ELR (cell line): ENCODE results near the gene NPLOC4.
A peak's percentile ranks its signal among the peaks of the same experiment; 100 is the strongest.
"Not testable (repeated sequence)": the region's sequence is repeated elsewhere in the genome, so short reads cannot be mapped to it uniquely, and the experiment has no call there.

ENCODE experiments used
- DNase-seq: peaks from one replicate; pipeline ENCODE4 v3.0.0-alpha.2; 2015; ENCODE audit warnings: low read depth

NPLOC4 gene

DNA sequence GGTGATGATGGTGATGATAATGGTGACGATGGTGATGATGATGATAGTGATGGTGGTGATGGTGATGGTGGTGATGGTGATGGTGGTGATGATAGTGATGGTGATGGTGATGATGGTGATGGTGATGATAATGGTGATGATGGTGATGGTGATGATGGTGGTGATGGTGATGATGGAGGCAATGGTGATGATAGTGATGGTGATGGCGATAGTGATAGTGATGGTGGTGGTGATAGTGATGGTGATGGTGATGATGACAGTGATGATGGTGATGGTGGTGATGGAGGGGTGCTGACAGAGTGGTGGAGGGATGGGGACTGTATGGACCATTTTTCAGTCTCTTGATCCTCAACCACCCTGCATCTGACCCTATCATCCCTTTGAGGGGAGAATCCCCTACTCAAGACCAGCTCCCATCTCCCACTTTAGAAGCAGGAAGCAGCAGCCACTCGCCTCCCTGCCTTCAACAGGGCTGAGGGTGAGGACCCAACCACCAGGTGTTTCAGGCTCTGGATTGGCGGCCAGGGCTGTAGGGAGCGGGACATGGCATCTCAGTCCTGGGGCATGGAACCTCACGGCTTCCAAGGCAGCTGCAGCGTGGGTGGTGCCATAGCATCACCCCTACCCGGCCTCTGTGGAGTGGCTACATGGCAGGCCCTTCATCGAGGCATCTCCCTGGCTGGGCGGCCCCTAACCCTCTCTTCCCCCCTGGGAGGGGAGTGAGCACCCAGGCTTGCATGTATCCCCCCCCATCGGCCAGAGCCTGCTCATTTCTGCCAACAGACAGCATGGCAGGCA lies 104.2 kb downstream of the NPLOC4 start:
- DNase-seq: no peak

DNA sequence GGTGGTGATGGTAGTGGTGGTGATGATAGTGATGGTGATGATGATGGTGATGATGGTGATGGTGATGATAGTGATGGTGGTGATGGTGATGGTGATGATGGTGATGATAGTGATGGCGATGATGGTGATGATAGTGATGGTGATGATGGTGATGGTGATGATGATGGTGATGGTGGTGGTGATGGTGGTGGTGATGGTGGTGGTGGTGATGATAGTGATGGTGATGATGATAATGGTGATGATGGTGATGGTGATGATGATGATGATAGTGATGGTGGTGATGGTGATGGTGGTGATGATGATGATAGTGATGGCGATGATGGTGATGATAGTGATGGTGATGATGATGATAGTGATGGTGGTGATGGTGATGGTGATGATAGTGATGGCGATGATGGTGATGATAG lies 104.9 kb downstream of the NPLOC4 start:
- DNase-seq: not testable (repeated sequence)

DNA sequence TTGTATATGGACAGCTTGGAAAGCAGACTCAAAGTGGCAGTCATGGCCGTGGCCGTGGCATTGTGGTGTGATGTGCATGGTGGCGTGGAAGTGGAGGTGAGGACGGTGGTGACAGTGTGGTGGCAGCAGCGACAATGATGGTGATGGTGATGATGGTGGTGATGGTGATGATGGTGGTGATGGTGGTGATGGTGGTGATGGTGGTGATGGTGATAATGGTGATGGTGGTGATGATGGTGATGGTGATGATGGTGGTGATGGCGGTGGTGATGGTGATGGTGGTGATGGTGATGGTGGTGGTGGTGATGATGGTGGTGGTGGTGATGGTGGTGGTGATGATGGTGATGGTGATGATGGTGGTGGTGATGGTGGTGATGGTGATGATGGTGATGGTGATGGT lies 105.9 kb downstream of the NPLOC4 start:
- not testable (repeated sequence) for DNase-seq

DNA sequence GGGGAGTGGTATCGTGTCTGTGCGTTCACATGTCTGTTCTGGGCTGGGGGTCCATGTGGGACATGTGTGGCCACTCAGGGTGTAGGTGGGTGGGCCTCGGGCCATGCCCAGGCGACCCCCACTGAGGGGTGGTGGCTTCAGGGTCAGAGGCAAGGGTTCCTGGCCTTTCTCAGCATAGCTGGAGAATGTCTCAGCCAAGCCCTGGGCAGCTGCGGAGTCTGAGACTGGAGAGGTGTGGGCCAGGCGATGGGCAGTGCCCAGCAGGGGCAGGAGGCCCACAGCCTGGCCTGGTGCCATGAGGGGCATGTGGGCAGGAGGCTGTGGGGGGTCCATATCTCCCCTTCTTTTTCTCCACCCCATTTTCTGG lies 107.5 kb downstream of the NPLOC4 start:
- DNase-seq: no peak

DNA sequence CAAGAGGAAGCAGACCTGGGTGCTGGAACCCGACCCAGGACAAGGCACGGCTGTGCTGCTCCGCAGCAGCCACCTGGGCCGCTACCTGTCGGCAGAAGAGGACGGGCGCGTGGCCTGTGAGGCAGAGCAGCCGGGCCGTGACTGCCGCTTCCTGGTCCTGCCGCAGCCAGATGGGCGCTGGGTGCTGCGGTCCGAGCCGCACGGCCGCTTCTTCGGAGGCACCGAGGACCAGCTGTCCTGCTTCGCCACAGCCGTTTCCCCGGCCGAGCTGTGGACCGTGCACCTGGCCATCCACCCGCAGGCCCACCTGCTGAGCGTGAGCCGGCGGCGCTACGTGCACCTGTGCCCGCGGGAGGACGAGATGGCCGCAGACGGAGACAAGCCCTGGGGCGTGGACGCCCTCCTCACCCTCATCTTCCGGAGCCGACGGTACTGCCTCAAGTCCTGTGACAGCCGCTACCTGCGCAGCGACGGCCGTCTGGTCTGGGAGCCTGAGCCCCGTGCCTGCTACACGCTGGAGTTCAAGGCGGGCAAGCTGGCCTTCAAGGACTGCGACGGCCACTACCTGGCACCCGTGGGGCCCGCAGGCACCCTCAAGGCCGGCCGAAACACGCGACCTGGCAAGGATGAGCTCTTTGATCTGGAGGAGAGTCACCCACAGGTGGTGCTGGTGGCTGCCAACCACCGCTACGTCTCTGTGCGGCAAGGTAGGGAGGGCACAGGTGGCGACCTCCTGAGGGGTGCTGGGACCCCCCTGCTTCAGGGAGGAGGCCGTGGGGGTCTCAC lies 108.1 kb downstream of the NPLOC4 start:
- no peak for DNase-seq

DNA sequence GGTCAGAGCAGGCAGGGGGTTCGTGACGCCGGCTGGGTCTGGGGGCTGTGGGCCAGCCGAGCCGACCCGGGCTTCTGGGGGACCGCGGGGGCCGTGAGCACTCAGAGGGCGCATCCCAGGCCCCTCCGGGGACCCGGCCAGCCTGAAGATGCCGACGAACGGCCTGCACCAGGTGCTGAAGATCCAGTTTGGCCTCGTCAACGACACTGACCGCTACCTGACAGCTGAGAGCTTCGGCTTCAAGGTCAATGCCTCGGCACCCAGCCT lies 108.6 kb downstream of the NPLOC4 start:
- no peak for DNase-seq

DNA sequence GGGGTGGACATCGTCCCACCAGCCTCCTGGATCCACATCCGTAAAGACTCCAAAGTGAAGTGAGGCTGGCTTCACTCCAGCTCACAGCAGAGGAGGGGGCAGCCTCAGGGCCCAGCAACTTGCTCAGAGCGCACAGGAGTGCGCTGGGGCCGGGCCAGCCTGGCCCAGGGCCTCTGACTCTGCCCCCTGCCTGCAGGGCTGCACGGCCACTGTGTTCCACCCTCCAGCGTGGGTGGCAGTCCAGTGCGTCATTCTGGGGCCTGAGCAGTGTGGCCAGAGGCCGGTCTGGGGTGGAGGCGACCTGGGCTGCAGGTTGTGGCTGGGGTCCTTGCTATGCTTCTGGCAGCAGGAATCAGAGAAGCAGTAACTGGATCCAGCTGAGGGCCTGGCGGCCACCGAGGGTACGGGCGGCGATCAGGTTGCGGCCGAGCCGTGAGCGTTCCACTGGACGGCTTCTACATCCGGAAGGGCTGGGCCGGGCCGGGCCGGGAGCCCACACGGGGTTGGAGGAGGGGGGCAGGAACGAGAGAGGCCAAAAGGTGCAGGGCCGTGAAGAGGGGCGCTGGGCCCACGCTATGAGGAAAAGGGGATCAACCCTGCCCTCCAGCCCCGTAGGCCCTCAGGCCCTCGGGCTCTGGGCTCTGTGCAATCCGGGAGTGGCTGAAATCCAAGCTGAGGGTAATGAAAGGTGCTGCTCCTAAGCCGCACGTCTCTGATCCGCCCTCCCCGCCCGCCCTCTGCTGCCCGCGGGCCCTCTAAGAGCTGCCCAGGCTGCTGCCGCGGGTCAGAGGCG lies 109.1 kb downstream of the NPLOC4 start, which contains the start of gene FSCN2:
FSCN2 (plus strand) TSS at position 787 of the 793 bp plus-strand sequence. CDS start 155 bp downstream, outside the sequence.
- peak; percentile 57 for DNase-seq

DNA sequence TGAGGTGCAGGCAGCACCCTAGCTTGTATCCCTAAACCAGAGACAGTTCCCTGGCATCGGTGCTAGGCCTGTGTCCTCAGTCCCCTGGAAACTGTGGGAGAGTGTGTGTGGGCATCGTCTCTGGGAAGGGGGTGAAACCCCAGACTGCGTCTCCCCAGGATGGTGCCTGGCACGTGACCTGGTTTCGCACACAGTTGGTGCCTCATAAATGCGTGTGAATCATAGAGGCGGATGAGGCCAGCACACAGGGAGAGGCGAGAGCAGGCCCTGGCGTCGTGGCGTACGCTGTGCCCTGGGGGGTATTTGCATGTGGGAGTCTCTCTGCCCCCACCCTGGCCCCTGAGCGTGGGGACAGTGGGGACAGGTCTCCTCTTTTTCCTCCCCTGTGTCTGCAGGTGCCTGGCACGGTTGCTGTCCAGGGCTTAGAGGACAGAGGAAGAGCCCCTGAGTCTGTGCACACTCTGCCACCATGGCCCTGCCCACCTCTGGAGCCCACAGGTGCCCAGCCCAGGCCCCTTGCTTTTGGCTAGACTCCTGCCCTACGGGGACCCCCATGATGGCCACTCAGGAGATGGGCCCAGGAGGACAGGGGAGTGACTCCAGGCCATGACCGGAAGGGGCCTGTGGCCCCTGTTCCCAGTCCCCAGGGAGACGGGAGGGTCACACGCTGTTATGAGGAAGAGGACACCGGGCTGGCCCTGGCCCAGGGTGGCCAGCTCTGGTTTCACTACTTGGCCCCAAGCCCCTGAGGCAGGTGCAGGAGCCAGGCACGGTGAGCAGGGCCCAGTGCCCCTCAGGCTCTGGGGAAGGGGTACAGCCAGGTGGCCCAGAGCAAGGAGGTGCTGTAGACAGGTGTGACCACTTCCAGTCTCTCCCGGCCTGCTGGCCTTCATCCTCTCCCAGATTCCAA lies 110.0 kb downstream of the NPLOC4 start:
- DNase-seq: no peak

DNA sequence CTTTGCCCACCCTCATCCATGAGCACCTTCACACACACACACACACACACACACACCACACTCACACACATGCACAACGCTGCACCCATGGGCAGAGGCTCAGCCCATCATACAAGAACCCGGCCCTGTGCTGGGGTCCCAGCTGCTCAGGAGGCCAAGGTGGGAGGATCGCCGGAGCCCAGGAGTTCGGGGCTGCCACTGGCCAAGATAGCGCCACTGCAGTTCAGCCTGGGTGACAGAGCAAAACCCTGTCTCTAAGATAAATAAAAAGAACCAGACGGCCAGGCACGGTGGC lies 112.1 kb downstream of the NPLOC4 start:
- DNase-seq: no peak

DNA sequence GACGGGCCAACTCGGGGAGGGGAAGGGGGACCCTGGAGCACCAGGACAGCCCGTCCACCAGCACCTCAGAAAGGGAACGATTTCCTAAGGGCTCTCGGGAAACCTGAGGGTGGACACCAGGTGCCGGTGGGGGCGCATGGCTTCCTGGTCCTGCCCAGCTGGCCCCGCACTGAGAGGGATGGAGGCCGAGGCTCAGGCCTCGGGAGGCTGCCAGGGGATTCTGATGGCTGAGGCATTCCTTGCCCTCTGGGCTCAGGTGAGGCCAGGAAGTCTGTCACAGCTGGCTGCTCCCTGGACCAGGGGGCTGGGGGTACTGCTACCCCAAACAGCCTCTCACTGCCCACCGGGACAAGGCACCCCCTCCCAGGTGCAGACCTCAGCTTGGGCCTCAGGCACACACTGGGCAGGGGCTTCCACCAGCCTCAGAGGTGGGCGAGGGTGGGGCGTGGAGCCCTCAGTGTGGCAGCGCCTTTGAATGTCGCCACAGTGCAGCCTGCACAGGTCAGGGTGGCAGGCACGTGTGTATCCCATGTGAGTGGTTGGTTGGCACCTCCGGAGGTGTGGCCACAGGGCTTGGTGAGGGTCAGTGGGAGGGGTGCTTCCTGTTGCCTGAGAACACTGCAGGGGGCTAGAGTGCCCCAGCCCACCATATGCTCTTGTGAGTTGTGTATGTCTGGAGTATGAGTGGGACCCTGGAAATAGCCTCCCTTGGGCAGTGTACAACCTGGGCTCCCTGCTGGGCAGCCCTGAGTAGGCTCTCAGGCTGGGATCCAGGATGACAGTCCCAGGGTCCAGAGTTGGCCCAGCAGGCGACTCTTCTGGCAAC lies 112.7 kb downstream of the NPLOC4 start:
- no peak for DNase-seq

DNA sequence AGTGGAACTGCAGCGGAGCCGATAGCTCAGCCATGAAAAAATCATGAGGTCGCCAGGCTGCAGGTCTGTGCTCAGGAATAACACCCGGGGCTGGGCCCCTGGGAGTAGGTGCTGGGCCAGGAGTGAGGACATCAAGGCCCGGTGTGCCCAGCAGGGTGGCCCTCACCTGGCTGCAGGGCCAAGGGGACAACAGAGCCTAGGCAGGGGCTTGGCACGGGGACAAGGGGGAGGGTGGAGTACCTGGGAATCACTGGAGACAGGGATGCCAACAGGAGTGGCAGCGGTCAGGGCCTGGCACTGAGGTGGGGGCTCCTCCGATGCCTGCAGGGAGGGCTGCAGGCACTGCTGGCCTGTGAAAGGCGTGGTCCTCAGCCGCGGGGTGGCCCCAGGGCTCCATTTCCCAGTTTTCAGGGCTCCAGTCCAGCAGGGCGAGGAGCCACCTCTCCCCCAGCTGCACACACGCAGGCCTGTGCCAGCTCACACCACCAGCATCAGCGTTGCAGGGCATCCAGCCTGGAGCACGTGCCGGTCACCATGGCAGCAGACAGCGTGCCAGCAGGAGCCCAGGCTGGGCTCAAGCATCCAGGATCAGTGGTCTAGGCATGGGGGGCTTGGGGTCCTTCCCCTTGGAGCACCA lies 113.4 kb downstream of the NPLOC4 start:
- no peak for DNase-seq

DNA sequence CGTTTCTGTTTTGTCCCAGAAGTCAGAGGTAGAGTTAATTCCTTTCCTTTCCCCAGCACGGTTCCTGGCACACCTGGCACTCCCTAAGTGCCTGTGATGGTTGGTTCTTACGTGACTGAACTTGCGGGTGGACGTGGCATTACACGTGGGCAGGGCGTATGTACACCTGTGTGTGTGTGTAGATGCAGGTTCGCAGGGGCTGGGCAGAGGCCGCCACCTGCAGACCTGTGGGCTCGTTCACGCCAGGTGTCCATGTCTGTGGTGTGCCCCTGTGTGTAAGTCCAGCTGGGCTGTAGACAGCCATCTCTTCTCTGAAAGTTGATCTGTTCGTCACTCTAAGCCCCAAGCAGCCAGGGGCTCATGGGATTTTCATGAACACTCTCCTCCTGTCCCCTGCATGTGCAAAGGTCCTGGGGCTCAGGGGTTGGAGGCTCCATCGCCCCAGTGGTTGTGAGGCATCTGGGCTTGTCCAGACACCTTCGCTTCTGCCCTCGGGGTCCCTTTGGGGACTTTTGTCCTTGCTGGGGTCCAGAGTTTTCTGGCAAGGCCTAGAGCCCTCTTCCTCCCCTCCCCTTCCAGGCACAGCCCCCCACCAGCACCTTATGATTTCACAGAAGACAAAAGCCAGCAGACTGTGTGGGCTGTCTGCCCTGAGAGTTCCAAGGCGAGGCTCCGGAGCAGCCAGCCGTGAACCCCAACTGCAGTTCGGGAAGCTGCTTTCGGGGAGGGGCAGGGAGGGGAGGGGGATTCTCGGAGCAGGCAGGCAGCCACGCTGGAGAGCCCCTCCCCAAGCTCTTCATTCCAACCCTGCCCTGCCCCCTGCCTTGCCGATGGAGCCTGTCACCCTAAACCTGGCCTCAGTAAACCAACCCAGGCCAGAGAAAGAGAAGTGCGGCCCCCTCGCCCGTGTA lies 114.2 kb downstream of the NPLOC4 start:
- DNase-seq: peak; percentile 41

DNA sequence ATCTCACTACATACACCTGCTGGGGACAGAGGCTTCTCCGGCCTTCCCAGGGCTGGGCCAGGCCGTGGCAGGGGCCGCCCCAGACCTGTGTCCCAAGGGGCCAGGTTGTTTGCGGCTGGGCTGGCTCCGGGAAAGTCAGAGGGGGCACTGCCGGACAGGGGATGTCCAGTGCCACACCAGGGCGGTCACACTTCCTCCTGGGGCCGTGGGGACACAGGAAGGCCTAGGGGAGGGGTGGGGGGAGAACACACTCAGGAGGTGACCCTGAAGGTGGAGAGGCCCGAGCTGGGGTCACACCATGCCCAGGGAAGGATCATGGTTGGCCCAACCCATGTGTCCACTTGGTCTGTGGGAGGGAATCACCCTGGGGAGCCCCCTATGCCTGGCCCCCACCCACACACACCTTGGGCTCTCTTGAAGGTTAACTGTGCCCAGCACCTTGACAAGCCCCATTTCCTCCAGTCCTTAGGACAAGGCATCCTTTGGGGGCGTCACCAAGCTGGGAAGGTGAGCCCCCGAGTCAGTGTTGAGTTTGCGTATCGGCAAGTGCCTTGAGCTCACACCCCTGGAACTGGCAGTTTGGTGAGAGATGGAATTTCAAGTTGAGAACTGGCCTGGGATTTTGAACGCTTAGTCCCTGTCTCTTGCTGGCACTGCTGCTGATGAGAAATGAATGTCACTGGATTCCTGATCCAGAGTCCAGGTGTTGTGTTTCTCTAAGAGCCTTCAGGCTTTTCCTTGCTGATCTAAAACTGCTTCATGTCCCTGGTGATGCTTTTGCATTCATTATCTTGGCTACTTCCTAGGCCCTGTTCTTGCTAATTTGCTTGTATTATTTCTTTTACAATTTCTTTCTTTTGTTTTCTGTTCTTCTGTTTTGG lies 116.7 kb downstream of the NPLOC4 start:
- DNase-seq: no peak

DNA sequence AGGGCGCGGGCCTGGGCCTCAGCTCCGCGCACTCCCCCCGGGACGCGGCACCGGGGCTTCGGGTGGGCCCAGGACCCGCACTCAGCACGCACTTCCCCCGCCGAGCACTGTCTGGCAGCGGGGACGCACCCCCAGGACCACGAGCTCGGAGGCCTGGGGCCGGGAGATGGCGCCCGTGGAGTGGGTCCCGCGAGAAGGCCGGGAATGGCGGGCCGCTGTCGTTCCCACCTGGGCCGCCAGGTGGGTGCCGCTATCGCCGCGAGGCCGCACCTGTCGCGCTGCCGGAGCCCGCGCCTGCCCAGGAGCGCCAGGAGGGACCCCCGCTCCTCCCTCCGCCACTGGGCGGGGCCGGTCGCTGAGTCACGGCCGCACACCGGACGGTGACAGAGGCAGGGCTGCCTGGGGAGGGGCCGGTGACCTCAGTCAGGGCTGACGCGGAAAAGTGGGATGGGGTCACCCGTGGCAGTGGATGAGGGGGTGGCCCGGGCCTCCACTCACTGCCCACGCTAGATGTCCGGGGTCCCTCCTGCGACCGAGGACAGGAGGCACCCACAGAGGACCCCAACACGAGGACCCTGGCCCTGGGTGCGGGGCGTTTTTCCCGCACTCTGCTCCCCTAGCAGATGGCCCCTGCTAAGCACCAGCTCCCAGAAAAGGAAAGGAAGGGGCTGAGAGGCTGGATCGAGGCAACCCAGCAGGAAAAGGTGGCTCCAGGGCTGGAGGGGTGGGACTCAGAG lies 117.5 kb downstream of the NPLOC4 start:
- DNase-seq: peak; percentile 61

DNA sequence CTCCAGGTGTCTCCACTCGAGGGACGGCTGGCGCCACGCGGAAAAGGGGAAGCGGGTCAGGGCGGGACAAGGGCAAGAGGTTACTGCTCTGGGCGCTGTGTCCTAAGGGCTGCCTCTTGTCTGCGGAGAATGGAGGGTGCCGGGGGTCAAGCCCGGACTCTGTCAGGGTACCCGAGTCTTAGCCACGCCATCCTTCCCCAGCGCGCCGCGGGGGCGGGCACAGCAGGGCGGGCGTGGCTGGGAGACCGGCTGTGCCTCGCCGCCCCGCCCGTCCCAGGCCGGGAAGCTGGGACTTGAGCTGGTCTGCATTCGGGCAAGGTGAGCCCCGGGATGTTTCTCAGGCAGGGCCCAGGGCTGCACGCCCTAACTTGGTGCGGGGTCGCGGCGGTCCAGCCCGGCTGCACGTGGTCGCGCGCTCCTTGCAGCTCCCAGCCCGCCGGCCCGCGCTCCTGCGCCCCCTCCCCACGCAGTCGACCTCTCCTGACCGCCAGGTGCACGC lies 118.1 kb downstream of the NPLOC4 start:
- peak; percentile 55 for DNase-seq

DNA sequence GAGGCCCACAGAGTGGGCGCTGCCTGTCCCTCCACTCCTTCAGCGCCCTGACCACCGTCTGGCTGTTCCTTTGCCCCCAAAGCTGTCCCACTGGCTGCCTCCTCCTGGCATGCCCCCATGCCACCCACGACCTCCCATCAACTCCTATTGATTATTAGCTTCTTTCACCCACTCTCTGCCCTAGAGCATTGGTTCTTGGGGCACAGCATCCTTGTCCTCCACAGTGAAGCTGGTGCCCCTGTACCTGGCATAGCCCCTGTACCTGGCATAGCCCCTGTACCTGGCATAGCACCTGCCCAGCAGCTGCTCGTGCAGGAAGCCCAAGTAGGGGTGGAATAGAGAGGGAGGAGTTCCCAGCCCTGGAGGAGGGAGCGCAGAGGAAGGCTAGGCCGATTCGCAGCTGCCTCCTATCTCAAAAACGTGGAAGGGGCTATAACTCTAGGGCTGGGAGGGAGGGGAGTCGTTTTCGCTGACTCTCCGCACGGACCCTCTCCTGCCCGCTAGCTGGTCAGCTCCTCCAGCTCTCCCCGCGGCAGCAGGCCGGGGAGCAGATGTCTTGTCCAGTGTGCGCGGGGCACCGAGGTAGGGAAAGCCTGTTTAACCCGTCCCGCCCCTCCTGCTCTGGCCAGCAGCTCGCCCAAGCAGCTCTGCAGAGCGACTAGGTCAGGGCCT lies 118.7 kb downstream of the NPLOC4 start:
- DNase-seq: no peak
